SK-N-SH treated with all-trans-retinoic acid at 6 μM for 48 hours (cell line): ENCODE data around the gene DCC.

Experiments
- PATZ1 ChIP-seq: fragments of 250-450 bp; sonication (Bioruptor Pico); IDR thresholded peaks from 2 replicates; pipeline ENCODE4 v1.8.0; 2020; ENCODE audit warnings: mild to moderate bottlenecking, moderate library complexity, borderline replicate concordance
- RARB ChIP-seq: fragments of 250-450 bp; sonication (Bioruptor Pico); IDR thresholded peaks from 2 replicates; pipeline ENCODE4 v1.8.0; 2021; ENCODE audit warnings: mild to moderate bottlenecking, moderate library complexity
- TSHZ2 ChIP-seq: fragments of 250-450 bp; sonication (Bioruptor Pico); IDR thresholded peaks from 2 replicates; pipeline ENCODE4 v1.5.0; 2020; ENCODE audit warnings: mild to moderate bottlenecking, moderate library complexity
- ZFP3 ChIP-seq: fragments of 250-450 bp; sonication (Bioruptor Pico); IDR thresholded peaks from 2 replicates; pipeline ENCODE4 v1.5.0; 2020; ENCODE audit warnings: mild to moderate bottlenecking, moderate library complexity
- ZFP30 ChIP-seq: fragments of 450-650 bp; formaldehyde crosslinking; IDR thresholded peaks from 2 replicates; pipeline ENCODE4 v1.5.0; 2022; ENCODE audit warnings: mild to moderate bottlenecking, moderate library complexity

GRCh38 chr18:52422985-52423601 lies 83.1 kb downstream of the DCC start:
- TF ChIP-seq RARB (CRISPR knock-in tag) (no peak), ZFP30 (CRISPR knock-in tag) (no peak), ZFP3 (CRISPR knock-in tag) (no peak), PATZ1 (no peak), TSHZ2 (no peak)
